Measurements from ENCODE around the gene OXGR1. TPM values are rescaled to one million over a fixed set of nuclear protein-coding genes. Genes with fewer than 3 reads are reported as not detected.

The OXGR1 gene
- total and polyA plus RNA-seq, 2 of the 4 experiments (the other 2 are of a cell fraction) = not detected

DNA sequence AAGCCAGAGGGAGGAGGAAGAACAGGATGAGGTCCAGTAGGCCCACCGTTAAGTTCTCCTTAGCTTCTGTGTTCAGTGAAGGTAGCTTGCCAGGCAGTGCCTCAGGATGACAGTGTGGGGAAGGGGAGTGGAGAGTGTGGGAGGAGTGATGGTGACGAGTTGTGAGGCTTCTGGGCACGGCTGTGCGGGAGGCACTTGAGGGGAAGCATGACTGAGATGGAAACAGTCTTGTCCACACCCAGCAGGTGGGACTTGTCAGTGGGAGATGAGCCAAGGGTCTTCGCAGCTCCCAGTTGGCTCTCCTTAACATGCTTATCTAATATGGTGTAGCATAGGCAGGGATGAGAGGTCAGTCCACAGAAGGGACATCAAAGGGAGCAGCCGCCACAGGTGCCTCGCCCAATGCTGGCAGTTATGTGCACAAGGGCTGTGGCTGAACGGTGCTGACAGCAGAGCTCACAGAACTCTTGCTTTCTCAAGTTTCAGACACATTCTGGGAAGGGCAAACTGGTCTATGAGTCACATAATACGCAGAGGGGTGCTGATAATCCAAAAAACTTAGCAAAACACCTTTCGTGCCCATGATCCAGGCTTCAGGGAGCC lies 47.5 kb downstream of the OXGR1 start:
- H2BK20ac ChIP-seq (ENCODE audit: low read depth, low read length) = no peak overlapping the region
- no peaks in the 10 kb centered on the region for H3K79me1 ChIP-seq (ENCODE audit: low read depth in 1 of 2, low read length in 2 of 2)
- H4K91ac ChIP-seq (ENCODE audit: insufficient read depth, low read depth, low read length) = no peak overlapping the region
- no peak overlapping the region for H3K4ac ChIP-seq (ENCODE audit: low read depth, low read length)
- no peak overlapping the region for H4K8ac ChIP-seq (ENCODE audit: low read depth in 2 of 2, low read length in 2 of 2)
- no peak overlapping the region for H2BK5ac ChIP-seq (ENCODE audit: low read depth, low read length, poor library complexity, severe bottlenecking)
- no peak overlapping the region for H2BK15ac ChIP-seq (ENCODE audit: low read depth, low read length)
- H4K20me1 ChIP-seq (ENCODE audit: insufficient read depth, low read length) = no peaks in the 10 kb centered on the region
- H3K18ac ChIP-seq (ENCODE audit: low read depth, low read length) = no peak overlapping the region
- TF ChIP-seq POLR2A (IDR thresholded peaks at IDR 0.05; ENCODE audit: low read depth, low read length) = no peak
- TF ChIP-seq RCOR1 (IDR thresholded peaks at IDR 0.05; ENCODE audit: insufficient replicate concordance, low read length) = no peak
- no peak for TF ChIP-seq MAFK (IDR thresholded peaks at IDR 0.05; ENCODE audit: low read depth, low read length)
- TF ChIP-seq CHD1 (IDR thresholded peaks at IDR 0.05; ENCODE audit: low read depth, low read length) = no peak
- TF ChIP-seq, protein P1, sequence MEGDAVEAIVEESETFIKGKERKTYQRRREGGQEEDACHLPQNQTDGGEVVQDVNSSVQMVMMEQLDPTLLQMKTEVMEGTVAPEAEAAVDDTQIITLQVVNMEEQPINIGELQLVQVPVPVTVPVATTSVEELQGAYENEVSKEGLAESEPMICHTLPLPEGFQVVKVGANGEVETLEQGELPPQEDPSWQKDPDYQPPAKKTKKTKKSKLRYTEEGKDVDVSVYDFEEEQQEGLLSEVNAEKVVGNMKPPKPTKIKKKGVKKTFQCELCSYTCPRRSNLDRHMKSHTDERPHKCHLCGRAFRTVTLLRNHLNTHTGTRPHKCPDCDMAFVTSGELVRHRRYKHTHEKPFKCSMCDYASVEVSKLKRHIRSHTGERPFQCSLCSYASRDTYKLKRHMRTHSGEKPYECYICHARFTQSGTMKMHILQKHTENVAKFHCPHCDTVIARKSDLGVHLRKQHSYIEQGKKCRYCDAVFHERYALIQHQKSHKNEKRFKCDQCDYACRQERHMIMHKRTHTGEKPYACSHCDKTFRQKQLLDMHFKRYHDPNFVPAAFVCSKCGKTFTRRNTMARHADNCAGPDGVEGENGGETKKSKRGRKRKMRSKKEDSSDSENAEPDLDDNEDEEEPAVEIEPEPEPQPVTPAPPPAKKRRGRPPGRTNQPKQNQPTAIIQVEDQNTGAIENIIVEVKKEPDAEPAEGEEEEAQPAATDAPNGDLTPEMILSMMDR (conservative IDR thresholded peaks at IDR 0.05; ENCODE audit: low read depth, low read length) = no peak
- no peak for TF ChIP-seq USF2 (IDR thresholded peaks at IDR 0.05; ENCODE audit: low read depth, low read length)
- no peak for TF ChIP-seq FOS (IDR thresholded peaks at IDR 0.05; ENCODE audit: low read depth, low read length)
- no peak for TF ChIP-seq RAD21 (IDR thresholded peaks at IDR 0.05; ENCODE audit: low read length)
- no peak for TF ChIP-seq NFE2L2 (IDR thresholded peaks at IDR 0.05; ENCODE audit: low read depth, low read length)
- no peak for TF ChIP-seq RFX5 (IDR thresholded peaks at IDR 0.05; ENCODE audit: low read depth, low read length)
- no peak for TF ChIP-seq MAZ (IDR thresholded peaks at IDR 0.05; ENCODE audit: borderline replicate concordance, low read depth, low read length)
- no peak for TF ChIP-seq SMC3 (IDR thresholded peaks at IDR 0.05; ENCODE audit: low read depth, low read length)
- TF ChIP-seq, protein P2, sequence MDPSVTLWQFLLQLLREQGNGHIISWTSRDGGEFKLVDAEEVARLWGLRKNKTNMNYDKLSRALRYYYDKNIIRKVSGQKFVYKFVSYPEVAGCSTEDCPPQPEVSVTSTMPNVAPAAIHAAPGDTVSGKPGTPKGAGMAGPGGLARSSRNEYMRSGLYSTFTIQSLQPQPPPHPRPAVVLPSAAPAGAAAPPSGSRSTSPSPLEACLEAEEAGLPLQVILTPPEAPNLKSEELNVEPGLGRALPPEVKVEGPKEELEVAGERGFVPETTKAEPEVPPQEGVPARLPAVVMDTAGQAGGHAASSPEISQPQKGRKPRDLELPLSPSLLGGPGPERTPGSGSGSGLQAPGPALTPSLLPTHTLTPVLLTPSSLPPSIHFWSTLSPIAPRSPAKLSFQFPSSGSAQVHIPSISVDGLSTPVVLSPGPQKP (IDR thresholded peaks at IDR 0.05; ENCODE audit: borderline replicate concordance, low read depth, low read length) = no peak
- no peak for TF ChIP-seq CEBPB (IDR thresholded peaks at IDR 0.05; ENCODE audit: low read depth, low read length)
- TF ChIP-seq BHLHE40 (IDR thresholded peaks at IDR 0.05; ENCODE audit: low read depth, low read length) = no peak
- no peak for TF ChIP-seq MXI1 (IDR thresholded peaks at IDR 0.05; ENCODE audit: borderline replicate concordance, low read depth, low read length)
- dilution Hi-C loops (cut with HindIII; ENCODE audit: low sequenced_read_pairs, unreplicated experiment) = no loop called here
- no peaks in the 10 kb centered on the region for H3K4me1 ChIP-seq (ENCODE audit: control insufficient read depth, insufficient read depth, low read length)
- ChIA-PET POLR2A (ENCODE audit: unreplicated experiment) (interaction anchor here (0.6 kb wide), 1 partner anchor 409 kb away, joined by 3 read pairs; no protein-coding TSS in a partner anchor), CTCF (no interaction called here)
- no peak overlapping the region for H4K5ac ChIP-seq (ENCODE audit: low read depth, low read length)
- H2BK120ac ChIP-seq (ENCODE audit: low read depth, low read length) = no peak overlapping the region
- H3K4me2 ChIP-seq (ENCODE audit: low read depth, low read length) = no peak overlapping the region
- H3K9me3 ChIP-seq (ENCODE audit: control insufficient read depth, insufficient read depth, low read length) = no peaks in the 10 kb centered on the region
- BruUV-seq (replicated peaks) = no TSS peak
- no peak overlapping the region for H2AK9ac ChIP-seq (replicated peaks; ENCODE audit: low read depth, low read length, poor library complexity)
- no peak overlapping the region for H3K27ac ChIP-seq (ENCODE audit: insufficient read depth, low read length)
- H3K23ac ChIP-seq (ENCODE audit: low read depth, low read length) = no peak overlapping the region
- H3K27me3 ChIP-seq (ENCODE audit: control insufficient read depth, insufficient read depth, low read length) = no peaks in the 10 kb centered on the region
- H3K9me1 ChIP-seq (ENCODE audit: insufficient read depth, low read length) = no peaks in the 10 kb centered on the region
- intact Hi-C loops (cut with micrococcal nuclease) = no loop called here
- peak overlapping the region; percentile 60 for H2AFZ ChIP-seq (replicated peaks; ENCODE audit: low read length, poor library complexity)
- no peak overlapping the region for H2AK5ac ChIP-seq (ENCODE audit: low read depth, low read length)
- H3K9ac ChIP-seq (ENCODE audit: low read depth, low read length) = no peak overlapping the region
- DNase-seq (no peak), ATAC-seq (ENCODE audit: low read depth) (no peak)
- 23% methylated on average over 5 of the region's 10 CpGs; no CpG with 5 or more reads in 1 of the 2 experiments for WGBS, 2 experiments (ENCODE audit: extremely low coverage in 2 of 2, insufficient read length in 1 of 2)
- in situ Hi-C loops (cut with MboI; ENCODE audit: low sequenced_read_pairs) = no loop called here
- H3K36me3 ChIP-seq (ENCODE audit: control insufficient read depth, insufficient read depth, low read length) = no peaks in the 10 kb centered on the region
- 0 out of 2 replicates have a peak overlapping the region, but pooled peaks have one; percentile 6 for H3K56ac ChIP-seq (ENCODE audit: extremely low read depth, insufficient read depth, low read length)
- H3K14ac ChIP-seq (replicated peaks; ENCODE audit: low read depth, low read length) = no peak overlapping the region
- no peak overlapping the region for H3K4me3 ChIP-seq (ENCODE audit: insufficient read depth, low read depth, low read length)
